ENCODE results near the gene SNORC.

SNORC gene

GRCh38 chr2:232911712-232912277 is 41.7 kb downstream of the SNORC start:
- no peaks in the 10 kb centered on the region for H3K9me3 ChIP-seq (ENCODE audit: severe bottlenecking)
- TF ChIP-seq CTCF (IDR thresholded peaks at IDR 0.05; ENCODE audit: low read depth, low read length) = no peak

GRCh38 chr2:232913903-232914302 is 43.8 kb downstream of the SNORC start:
- no peak for DNase-seq
- H3K9me3 ChIP-seq (ENCODE audit: severe bottlenecking) = no peaks in the 10 kb centered on the region
- no peaks in the 10 kb centered on the region for H3K27me3 ChIP-seq (ENCODE audit: insufficient read depth, low read depth, severe bottlenecking)
- H3K36me3 ChIP-seq = no peaks in the 10 kb centered on the region
- no peak for TF ChIP-seq CTCF (IDR thresholded peaks at IDR 0.05; ENCODE audit: low read depth, low read length)
- no peak overlapping the region for H3K4me3 ChIP-seq (ENCODE audit: low read depth, low read length)
- no peak overlapping the region for H3K27ac ChIP-seq

More at GRCh38 chr2:232911712-232912277, 41.7 kb downstream of the SNORC start:
- Histone ChIP-seq H3K4me3 (ENCODE audit: low read depth, low read length) (no peak overlapping the region), H3K27me3 (ENCODE audit: insufficient read depth, low read depth, severe bottlenecking) (no peaks in the 10 kb centered on the region), H3K27ac (no peak overlapping the region), H3K36me3 (no peaks in the 10 kb centered on the region)
- no peak for DNase-seq

- Histone ChIP-seq H3K4me3 (ENCODE audit: low read depth, low read length) (no peak overlapping the region), H3K36me3 (no peaks in the 10 kb centered on the region), H3K9me3 (ENCODE audit: severe bottlenecking) (no peaks in the 10 kb centered on the region), H3K27ac (no peak overlapping the region), H3K27me3 (ENCODE audit: insufficient read depth, low read depth, severe bottlenecking) (no peaks in the 10 kb centered on the region)
- no peak for DNase-seq
- no peak for TF ChIP-seq CTCF (IDR thresholded peaks at IDR 0.05; ENCODE audit: low read depth, low read length)
These were observed 49.1 kb downstream of the SNORC start for GRCh38 chr2:232919141-232919540.

- Histone ChIP-seq H3K9me3 (ENCODE audit: severe bottlenecking) (peaks cover 3% of the 10 kb centered on the region), H3K27ac (no peak overlapping the region), H3K36me3 (no peaks in the 10 kb centered on the region), H3K27me3 (ENCODE audit: insufficient read depth, low read depth, severe bottlenecking) (no peaks in the 10 kb centered on the region), H3K4me3 (ENCODE audit: low read depth, low read length) (no peak overlapping the region)
- DNase-seq = no peak
- no peak for TF ChIP-seq CTCF (IDR thresholded peaks at IDR 0.05; ENCODE audit: low read depth, low read length)
These were observed 50.0 kb downstream of the SNORC start for GRCh38 chr2:232920055-232920454.

GRCh38 chr2:232920760-232921159 is 50.7 kb downstream of the SNORC start:
- H3K27ac ChIP-seq = no peak overlapping the region
- no peak overlapping the region for H3K4me3 ChIP-seq (ENCODE audit: low read depth, low read length)
- no peak for TF ChIP-seq CTCF (IDR thresholded peaks at IDR 0.05; ENCODE audit: low read depth, low read length)
- H3K36me3 ChIP-seq = no peaks in the 10 kb centered on the region
- no peak for DNase-seq
- H3K27me3 ChIP-seq (ENCODE audit: insufficient read depth, low read depth, severe bottlenecking) = no peaks in the 10 kb centered on the region
- peaks cover 3% of the 10 kb centered on the region for H3K9me3 ChIP-seq (ENCODE audit: severe bottlenecking)

- H3K27ac ChIP-seq = no peak overlapping the region
- peaks cover 14% of the 10 kb centered on the region for H3K27me3 ChIP-seq (ENCODE audit: insufficient read depth, low read depth, severe bottlenecking)
- TF ChIP-seq CTCF (IDR thresholded peaks at IDR 0.05; ENCODE audit: low read depth, low read length) = no peak
- peaks cover 3% of the 10 kb centered on the region for H3K9me3 ChIP-seq (ENCODE audit: severe bottlenecking)
- no peak for DNase-seq
- no peak overlapping the region for H3K4me3 ChIP-seq (ENCODE audit: low read depth, low read length)
- H3K36me3 ChIP-seq = no peaks in the 10 kb centered on the region
These were observed 54.4 kb downstream of the SNORC start for GRCh38 chr2:232924433-232924832.
